GM21447 (cell line): Measurements from ENCODE around the gene ZDHHC16.
A peak's percentile ranks its signal among the peaks of the same experiment; 100 is the strongest.
"Not testable (repeated sequence)": the region's sequence is repeated elsewhere in the genome, so short reads cannot be mapped to it uniquely, and the experiment has no call there.

ENCODE experiments used
- ATAC-seq: cut with Tn5 transposase; IDR thresholded peaks from one replicate; pipeline ENCODE4 v1.9.1; 2021; ENCODE audit not compliant: unreplicated experiment

The ZDHHC16 gene

DNA sequence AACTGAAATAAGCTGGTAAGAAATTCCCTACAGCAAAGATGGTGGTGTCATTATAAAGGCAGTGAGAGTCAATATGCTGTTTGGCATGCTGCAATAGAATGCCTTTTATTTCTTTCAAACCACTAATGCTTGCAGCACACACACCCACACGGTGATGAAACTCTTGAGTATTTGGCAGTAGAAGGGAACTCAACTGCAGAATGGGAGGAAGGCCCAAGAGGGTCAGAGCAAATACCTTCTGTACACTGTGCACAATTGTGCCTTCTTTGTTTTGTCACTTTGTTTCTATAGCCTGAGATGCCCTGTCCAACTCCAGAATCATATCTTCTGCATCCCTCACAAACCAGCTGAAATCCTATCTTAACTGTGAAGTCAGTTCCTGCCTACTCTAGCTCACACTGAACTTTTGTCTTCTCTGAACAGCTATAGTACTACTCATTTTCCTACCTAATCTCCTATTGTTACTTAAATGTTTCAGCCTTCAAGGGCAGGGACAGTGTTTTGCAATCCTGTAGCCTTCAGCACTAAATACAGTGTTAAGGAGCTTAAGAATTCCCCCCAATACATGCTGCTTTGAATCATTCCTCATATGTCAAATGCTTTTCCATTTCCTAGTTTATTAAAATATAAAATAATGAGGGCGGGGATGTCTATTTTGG, 30.1 kb downstream of the ZDHHC16 start:
- no peak for ATAC-seq

DNA sequence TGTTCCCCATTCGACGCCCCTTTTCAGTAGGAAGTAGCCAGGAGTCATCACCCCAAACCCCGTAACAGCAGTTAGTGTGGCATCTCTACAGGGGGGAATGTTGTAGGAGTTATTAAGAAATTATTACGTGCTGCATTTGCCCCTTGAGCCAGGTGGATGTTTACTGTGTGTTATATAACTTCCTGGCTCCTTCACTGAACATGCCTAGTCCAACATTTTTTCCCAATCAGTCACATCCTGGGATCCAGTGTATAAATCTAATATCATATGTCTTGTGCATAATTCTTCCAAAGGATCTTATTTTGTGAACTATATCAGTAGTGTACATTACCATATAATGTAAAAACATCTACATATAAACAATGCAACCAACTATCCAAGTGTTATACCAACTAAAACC, 33.4 kb downstream of the ZDHHC16 start:
- ATAC-seq: not testable (repeated sequence)

DNA sequence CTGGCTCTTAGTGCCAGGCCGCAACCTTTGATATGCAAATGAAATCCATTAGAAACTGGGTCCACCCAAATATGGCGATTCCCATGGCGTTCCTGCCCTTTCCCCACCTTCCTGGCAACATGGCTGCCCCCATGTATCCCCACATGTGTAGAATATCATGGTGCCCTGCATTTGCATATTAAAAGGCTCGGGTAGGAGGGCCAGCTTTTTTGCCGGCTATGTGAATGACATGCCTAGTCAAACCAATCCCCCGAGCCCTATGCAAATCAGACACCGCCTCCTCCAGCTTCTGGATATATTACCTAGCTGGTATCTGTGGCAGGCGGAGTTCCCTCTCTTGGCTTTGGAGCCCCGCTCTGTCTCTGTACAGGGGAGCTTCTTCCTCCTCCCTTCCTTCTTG, 34.0 kb downstream of the ZDHHC16 start:
- no peak for ATAC-seq

DNA sequence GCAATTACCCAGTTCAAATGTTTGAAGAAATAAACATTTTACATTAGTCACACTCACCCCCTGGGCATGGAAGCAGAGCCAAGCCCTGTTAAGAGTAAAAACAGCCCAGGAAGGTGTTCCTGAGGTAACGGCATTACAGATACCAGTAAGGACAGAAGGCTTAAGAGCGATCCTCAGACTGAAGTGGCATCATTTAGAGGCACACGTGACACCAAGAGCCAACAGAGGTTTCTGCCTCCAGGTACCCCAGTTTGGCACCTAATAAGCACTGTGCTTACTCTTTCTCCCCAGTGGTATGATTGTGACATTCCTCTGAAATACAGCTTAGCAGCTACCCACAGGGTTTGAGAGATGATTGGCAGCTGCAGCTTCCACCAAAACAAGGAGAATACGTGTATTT, 35.1 kb downstream of the ZDHHC16 start:
- ATAC-seq: no peak

DNA sequence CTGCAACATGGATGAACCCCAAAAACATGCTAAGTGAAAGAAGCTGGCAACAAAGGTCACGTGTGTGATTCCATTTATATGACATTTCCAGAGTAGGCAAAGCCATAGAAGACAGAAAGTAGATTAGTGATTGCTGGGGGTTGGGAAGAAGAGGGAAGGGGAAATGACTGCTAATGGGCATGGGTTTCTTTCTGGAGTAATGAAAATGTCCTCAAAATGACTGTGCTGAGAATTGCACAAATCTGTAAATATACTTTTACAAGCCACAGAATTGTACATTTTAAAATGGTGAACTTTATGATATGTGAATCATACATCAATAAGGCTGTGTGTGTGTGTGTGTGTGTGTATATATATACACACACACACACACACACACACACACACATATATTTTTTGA, 36.4 kb downstream of the ZDHHC16 start:
- no peak for ATAC-seq

DNA sequence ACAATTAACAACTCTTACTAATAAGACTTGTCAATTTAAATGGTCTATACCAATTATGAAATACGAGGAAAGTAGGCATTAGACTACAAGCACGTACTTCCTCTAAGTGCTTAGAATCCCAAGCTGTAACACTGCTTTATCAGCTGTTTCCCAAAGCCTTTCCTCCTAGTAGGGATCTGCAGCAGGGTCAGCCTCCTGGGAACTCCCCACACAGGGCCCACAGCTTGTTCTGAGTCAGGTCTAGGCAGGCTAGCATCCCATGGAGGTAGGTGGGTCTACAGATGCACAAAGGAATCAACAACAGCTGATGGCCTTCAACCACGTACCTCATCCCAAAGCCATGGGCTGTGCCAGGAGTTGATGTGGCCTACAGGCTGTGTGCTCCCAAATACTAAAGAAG, 37.5 kb downstream of the ZDHHC16 start:
- ATAC-seq: no peak

DNA sequence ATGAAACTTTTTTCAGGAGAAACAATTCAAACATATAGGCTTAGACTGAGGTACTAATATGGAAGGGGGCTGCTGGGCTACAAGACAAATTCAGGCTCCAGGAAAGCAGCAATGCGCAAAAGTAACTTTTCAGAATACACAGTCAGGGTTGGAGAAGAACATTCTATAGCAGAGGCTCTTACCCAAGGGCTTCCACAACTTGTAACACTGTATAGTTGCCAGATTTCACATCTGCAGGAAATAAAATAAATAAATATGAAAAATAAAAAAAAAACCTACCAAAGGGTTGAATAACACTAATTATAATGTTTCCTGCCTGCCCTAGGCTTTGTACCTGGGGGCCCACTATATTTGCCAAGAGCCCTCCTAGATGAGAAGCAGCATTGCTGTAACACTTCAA, 37.9 kb downstream of the ZDHHC16 start:
- ATAC-seq: no peak

DNA sequence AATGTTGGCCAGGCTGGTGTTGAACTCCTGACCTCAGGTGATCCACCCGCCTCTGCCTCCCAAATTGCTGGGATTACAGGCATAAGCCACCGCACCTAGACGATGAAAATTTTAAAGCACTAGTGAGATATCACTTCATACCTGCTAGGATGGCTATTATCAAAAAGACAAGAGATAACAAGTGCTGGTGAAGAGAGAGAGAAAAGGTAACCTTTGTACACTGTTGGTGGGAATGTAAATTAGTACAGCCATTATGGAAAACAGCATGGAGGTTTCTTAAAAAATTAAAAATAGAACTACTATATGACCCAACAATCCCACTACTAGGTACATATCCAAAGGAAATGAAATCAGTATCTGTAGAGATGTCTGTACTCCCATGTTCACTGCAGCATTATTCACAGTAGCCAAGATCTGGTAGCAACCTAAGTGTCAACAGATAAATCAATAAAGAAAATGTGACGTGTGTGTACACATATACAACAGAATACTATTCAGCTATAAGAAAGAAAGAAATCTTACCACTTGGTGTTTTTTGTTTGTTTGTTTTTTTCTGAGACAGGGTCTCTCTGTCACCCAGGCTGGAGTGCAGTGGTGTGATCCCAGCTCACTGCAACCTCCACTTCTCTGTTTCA, 39.8 kb downstream of the ZDHHC16 start:
- ATAC-seq: no peak

DNA sequence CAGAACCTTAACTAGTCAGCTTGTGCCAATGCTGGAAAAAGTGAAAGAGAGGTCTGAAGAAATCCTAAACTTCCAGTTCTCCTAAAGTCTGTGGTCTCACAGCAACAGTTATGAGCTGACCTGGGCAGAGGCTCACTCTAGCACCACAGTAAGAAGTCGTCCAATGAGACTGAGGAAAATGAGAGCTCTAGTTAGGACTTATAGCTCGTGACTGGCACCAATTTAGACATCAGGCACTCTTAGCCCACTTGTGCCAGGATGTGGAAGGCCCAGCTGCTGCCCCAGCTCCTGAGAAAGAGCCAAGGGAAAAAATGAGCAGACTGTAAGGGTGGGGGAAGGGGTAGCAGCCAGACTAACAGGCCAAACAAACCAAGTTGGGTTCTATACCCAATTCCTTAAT, 44.6 kb downstream of the ZDHHC16 start:
- no peak for ATAC-seq

DNA sequence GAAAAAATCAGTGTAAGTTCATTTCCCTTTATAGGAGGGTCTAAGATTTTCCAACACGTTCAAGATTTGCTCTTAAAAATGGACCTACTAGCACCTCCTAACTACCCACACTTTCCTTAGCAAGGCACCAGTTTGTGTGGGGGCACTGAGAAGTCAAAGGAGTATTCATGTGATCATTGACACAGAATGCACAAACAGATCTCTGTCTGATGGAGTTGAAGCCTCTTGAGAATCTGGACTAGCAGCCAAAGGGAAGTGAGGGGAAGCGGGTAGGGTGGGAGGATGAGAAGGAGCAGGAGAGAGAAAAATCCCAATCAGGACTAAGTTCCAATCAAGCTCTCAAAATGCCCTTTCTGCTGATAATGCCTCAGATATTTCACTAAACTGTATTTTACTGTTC, 48.2 kb downstream of the ZDHHC16 start:
- no peak for ATAC-seq

DNA sequence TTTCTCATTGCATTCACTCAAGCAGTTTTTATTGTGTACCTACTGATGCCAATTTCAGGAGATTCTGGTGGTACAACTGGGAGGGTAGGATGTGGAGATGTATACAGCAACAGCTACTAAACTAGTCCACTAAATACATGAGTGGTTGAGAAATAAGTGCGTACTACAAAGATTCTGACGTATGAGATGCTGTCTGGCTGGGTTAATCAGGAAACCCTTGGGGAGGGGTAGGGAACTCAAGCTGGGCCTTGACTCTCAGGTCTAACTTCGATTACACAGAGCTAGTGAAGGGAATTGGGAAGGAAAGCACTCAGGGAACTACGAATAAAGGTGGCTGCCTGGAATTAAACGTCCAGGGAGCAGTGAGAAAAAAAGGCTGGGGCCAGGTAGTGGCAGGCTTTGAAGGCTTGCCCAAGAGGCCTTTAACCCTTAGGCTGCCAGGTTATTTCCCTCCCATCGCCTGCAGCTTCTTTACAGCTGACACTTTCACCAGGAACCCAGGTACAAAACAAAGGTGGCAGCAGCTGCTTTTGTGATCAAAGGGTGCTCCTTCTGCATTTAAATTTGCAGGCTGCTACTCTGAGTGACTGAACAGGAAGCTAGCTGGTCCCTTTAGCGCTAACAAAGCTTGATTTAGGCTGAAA, 49.0 kb downstream of the ZDHHC16 start:
- ATAC-seq: no peak

DNA sequence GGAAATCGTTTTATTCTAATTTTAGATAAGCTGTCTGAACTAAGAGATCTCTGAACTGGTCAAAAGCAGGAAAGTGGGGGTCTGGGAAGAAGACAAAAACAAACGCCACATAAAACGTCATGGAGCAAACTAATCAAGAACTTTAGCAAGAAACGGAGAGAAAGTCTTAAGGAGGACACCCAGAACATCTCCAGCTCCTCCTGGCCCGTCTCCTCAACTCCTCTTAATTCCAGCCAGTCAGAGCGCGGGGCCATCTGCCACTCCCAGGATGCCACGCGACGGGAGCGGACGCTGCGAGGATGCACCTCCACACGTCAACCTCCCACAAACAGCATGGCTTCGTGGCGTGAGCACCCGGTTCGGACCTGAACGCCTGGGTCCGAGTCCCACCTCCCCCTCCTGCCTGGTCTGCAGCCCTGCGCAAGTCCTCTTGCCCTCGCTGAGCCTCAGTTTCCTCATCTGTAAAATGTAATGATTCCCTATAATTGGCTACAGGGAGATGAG, 51.6 kb downstream of the ZDHHC16 start:
- peak; percentile 39 for ATAC-seq

DNA sequence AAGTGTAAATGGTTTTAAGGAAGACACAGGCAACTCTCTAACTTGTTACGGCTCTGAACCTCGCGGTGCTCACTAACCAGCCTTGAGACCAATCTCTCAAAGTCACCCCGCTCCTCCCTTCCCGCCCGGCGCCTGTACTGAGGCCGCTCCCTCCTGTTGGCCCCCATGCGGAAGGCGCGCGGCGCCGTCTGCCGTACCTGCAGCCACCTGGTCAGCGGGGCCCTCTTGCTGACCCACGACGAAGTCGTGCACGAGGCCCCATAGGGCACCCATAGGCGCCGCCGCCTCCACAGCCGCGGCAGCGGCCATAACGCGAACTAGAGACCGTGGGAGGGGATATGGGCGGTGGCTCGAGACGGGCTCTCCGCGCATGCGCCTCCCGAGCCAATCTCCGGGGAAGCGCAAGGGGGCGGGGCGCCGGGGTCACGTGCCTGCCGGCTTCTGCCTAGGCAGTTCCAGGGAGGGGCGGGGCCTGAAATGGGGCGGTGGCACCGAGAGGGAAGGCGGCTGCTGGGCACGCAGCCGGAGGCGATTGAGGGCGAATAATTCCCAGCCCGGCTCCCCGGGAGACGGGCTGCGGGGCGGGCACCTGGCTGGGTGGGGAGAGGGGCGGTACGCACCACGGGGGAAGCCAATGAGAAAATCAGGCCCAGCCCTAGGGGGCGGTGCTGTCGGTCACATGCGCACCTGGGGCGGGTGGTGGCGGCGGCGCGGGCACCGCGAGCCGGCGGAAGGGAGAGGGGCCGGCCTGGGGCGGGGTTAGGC, 52.3 kb downstream of the ZDHHC16 start, which contains the start of gene MMS19:
TSS of gene MMS19 (minus strand) at position 347 of the 765 bp plus-strand sequence. CDS start at position 309, 38 bp downstream.
- peak; percentile 89 for ATAC-seq

DNA sequence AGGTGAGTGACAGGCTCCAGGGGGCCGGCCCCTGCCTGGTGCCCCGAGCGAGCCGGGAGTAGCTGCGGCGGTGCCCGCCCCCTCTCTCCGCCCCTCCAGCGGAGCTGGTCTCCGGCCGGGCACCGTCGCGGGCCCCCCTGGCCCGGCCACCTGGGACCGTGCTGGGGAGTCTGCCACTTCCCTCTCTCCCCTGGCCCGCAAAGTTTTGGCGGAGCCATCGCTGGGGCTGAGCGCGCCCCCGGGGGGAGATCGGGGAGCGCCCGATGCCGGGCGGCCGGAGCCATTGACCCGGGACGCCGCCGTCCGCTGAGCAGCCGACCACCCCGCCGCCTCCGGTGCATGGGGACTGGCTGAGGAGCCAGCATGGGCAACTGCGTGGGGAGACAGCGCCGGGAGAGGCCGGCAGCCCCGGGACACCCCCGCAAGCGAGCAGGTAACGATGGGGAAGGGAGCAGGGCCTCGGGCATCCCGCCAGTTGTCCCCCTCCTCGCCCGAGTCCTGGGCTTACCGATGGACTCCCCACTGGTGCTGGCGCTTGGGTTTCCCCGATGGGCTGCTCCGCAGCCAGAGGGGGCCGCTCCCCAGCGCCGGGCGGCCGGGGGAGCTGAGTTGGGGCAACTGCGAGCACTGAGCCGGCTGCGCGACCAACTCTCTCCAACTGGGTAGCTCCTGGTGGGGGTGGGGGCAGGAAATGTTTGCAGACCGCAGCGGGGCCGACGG, 53.0 kb downstream of the ZDHHC16 start, which contains the start of gene UBTD1:
TSS of gene UBTD1 (plus strand) at position 84 of the 720 bp plus-strand sequence. CDS start at position 364, 280 bp downstream.
- ATAC-seq: peak; percentile 2

DNA sequence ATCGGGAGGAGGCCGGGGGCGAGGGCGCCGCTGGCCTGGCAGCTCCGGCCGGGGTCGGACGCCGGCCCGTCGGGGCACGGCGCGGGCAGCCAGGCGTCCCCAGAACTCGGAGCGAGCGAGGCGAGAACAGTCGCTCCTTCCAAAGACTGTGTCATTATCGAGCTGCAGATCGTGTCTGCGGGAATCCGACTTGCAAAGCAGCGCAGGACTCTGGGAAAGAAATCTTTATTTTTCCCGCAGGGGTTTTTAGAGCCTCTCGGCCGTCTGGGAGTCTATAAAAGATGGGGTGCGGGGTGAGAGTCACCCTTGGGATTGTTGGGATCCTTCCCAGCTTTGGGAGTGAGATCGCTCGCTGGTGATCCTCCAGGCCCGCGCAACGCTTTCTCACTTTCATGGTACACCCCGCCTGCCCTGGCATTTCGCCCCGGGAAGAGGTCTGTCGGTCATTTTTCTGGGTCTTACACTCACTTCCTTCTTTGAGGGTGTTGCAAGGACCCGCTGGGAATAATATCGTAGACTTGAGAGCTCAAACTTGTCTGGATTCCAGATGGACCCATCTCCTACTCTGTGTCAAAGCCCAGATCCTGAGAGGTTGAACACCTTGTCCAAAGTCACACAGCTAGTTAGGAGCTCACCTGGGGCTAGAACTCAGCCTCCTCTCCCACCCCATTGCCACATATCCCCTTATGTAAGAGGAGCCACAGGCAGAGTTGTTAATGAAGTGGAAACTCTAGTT, 53.8 kb downstream of the ZDHHC16 start:
- ATAC-seq: no peak

DNA sequence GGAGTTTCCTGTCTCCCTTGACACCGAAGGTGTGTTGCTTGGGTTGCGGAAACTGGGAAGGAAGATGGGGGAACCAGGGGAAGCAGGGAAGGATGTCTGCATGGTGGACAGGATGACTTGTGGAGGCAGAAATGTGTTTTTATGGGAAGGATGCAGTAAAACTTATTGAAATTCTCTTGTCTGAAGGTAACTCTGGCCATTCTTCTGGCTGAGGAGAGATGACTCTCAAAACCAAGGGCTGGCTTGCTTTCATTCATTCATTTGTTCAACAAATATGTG, 54.3 kb downstream of the ZDHHC16 start:
- no peak for ATAC-seq

DNA sequence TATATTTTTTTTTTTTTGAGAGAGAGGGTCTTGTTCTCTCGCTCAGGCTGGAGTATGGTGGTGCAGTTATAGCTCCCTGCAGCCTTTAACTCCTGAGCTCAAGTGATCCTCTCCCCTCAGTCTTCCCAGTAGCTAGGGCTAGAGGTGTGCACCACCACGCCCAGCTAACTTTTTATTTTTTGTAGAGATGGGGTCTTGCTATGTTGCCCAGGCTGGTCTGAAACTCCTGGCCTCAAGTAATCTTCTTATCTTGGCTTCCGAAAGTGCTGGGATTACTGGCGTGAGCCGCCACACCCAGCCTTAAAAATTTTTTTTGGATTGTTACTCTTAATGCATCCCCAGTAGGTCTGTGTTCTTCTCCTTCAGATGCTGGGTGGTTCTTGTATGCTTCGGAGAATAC, 56.9 kb downstream of the ZDHHC16 start:
- no peak for ATAC-seq

DNA sequence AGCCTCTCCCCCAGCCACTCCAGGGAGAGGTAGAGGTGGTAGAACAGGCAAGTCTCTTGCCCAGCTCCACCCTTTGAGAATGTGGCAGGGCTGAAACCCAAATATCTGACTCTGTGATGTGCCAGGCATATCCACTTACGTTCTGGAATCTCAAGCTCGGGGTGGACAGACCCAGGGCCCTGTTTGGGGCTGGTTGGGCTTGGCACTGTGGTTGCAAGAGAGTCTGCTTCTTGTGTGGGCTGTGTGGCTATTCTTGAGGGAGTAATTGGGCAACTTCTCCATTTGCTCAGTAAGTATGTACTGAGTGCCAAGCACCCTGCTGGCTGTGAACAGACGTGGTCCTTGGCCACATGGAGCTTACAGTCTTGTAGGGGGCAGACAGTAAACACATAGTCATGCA, 57.4 kb downstream of the ZDHHC16 start:
- no peak for ATAC-seq

DNA sequence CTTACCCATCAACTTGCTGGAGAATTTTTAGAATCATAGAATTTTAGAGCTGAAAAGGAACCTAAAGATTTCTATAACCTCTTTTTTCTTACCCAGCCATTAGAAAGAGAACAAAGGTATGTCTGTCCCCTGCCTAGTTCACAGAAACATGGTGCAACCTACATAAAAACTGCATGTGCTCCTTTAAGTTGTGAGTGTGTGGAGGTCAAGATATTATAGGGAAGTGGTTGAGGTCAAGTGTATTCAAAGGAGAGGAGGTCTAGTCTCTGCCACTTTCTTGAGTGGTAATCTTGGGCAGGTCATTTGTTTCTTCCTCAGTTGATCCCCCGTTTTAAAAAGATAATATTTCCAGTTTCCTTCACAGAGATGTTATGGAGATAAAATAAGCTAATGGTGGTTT, 59.2 kb downstream of the ZDHHC16 start:
- no peak for ATAC-seq
